Calu3 (cell line): ENCODE data around the gene JARID2. TPM values are rescaled to one million over a fixed set of nuclear protein-coding genes. Genes with fewer than 3 reads are reported as not detected.

Experiments
- BruUV-seq: library from RNA; stranded (reverse); fragments of 400-500 nt; replicated peaks from 2 replicates; lab custom pipeline; 2021; lab: Mats Ljungman, UMichigan
- CTCF ChIA-PET: fragments of 300-600 bp; sonication (Branson Sonifier 250); formaldehyde crosslinking; loops from one replicate; lab custom pipeline; 2022; ENCODE audit warnings: antibody characterized with exemption; lab: Charles Lee
- DNase-seq: peaks from one replicate; pipeline ENCODE4 v3.0.0; 2022
- H3K27ac Mint-ChIP-seq: one replicate; pipeline ENCODE4 v1.8.0; 2022; ENCODE audit warnings: mixed read lengths; ENCODE audit not compliant: unreplicated experiment
- H3K27me3 Mint-ChIP-seq: one replicate; pipeline ENCODE4 v1.8.0; 2022; ENCODE audit warnings: mixed read lengths; ENCODE audit not compliant: unreplicated experiment
- H3K36me3 Mint-ChIP-seq: one replicate; pipeline ENCODE4 v1.8.0; 2022; ENCODE audit warnings: mild to moderate bottlenecking, moderate library complexity, mixed read lengths; ENCODE audit not compliant: insufficient read depth, unreplicated experiment
- H3K4me1 Mint-ChIP-seq: one replicate; pipeline ENCODE4 v1.8.0; 2022; ENCODE audit warnings: mild to moderate bottlenecking, low read depth, mixed read lengths; ENCODE audit not compliant: unreplicated experiment
- H3K4me3 Mint-ChIP-seq: one replicate; pipeline ENCODE4 v1.8.0; 2022; ENCODE audit warnings: mild to moderate bottlenecking, low read depth, moderate library complexity, mixed read lengths; ENCODE audit not compliant: unreplicated experiment
- H3K9me3 Mint-ChIP-seq: one replicate; pipeline ENCODE4 v1.8.0; 2022; ENCODE audit warnings: low read depth, mixed read lengths; ENCODE audit not compliant: unreplicated experiment
- intact Hi-C: fragments of 100-400 bp; cut with micrococcal nuclease; formaldehyde crosslinking; loops from one replicate; pipeline ENCODE4 v1.10.0; 2022; ENCODE audit not compliant: unreplicated experiment
- total RNA-seq: library from RNA; stranded (reverse); gene quantifications from 2 replicates; pipeline ENCODE4 v1.2.3, GENCODE V29; 2022
- TF ChIP-seq, protein P1 (sequence below): fragments of 200-600 bp; IDR thresholded peaks from one replicate; pipeline ENCODE4 v1.8.0; 2022; ENCODE audit warnings: antibody characterized with exemption; ENCODE audit not compliant: unreplicated experiment

Gene JARID2
- total RNA-seq, 1 experiment from 2014 or later, result 9.4 TPM

DNA sequence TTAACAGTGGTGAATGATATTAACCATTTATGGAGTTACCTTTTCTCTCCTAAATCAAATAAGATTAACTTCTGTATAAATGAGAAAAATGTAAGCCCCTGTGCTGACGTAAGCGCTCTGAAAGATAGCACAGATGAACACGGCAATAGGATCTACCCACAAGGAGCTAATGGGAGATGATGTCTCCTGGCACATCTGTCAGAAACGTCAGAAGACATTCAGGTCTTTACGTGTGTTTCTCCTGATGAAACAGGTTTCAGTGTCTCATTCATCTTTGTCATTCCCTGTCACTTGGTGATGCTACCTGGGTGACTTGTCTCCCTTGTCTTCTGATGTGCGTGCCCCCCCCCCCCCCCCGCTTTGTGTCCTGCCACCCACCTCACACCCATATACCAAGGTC is 227.3 kb downstream of the JARID2 start:
- no peak for DNase-seq
- Mint-ChIP-seq H3K4me3 (no peak overlapping the region), H3K9me3 (no peaks in the 10 kb centered on the region), H3K27me3 (no peaks in the 10 kb centered on the region), H3K27ac (no peak overlapping the region), H3K4me1 (no peaks in the 10 kb centered on the region), H3K36me3 (peaks cover 6% of the 10 kb centered on the region)
- no TSS peak for BruUV-seq
- TF ChIP-seq, protein P1, sequence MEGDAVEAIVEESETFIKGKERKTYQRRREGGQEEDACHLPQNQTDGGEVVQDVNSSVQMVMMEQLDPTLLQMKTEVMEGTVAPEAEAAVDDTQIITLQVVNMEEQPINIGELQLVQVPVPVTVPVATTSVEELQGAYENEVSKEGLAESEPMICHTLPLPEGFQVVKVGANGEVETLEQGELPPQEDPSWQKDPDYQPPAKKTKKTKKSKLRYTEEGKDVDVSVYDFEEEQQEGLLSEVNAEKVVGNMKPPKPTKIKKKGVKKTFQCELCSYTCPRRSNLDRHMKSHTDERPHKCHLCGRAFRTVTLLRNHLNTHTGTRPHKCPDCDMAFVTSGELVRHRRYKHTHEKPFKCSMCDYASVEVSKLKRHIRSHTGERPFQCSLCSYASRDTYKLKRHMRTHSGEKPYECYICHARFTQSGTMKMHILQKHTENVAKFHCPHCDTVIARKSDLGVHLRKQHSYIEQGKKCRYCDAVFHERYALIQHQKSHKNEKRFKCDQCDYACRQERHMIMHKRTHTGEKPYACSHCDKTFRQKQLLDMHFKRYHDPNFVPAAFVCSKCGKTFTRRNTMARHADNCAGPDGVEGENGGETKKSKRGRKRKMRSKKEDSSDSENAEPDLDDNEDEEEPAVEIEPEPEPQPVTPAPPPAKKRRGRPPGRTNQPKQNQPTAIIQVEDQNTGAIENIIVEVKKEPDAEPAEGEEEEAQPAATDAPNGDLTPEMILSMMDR, result no peak
- intact Hi-C loops, result no loop called here
- CTCF ChIA-PET, result no interaction called here

DNA sequence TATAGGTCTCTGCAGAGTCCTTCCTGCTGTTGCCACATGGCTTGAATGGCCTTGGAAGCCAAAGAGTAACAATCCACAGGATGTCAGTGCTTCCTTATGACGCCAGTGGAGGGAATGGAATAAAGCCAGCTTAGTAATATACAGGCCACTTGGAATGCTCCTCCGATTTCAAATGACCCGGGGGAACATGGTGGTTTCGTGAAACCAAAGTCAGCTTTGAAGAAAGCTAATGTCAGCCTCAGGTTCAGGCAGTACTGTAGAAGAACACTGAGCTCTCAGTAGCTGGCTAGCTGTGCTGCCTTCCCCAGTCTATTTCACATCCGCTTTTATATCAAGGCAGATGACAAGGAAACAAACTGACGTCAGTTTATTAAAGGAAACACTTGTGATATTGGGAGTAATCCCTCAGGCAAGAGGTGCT is 227.9 kb downstream of the JARID2 start:
- Mint-ChIP-seq H3K27me3 (no peaks in the 10 kb centered on the region), H3K4me1 (no peaks in the 10 kb centered on the region), H3K27ac (no peak overlapping the region), H3K4me3 (no peak overlapping the region), H3K9me3 (no peaks in the 10 kb centered on the region), H3K36me3 (peaks cover 1% of the 10 kb centered on the region)
- no TSS peak for BruUV-seq
- intact Hi-C loops, result no loop called here
- CTCF ChIA-PET, result interaction anchor here (0.6 kb wide), 1 partner anchor 13 kb away, joined by 3 read pairs; no protein-coding TSS in a partner anchor
- TF ChIP-seq, protein P1, result no peak
- no peak for DNase-seq

DNA sequence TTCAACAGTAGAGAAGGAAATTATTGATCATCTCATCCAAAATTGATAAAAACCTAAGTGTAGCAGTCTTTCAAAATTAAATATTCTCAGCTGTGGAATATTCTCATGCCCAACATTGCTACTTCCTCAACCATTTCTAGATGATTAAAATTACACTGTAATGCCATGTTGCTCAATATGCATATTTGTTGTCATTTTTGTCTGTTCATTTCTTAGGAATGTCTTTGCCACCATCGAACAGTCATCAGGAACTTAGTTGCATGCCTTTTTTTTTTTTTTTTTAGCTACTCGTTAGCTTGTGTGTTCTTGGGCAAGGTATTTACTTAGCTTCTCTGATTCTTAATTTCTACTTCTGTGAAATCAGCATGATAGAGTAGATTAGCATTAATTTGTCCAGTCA is 228.3 kb downstream of the JARID2 start:
- H3K36me3 Mint-ChIP-seq, result no peaks in the 10 kb centered on the region
- H3K4me1 Mint-ChIP-seq, result no peaks in the 10 kb centered on the region
- DNase-seq, result no peak
- H3K9me3 Mint-ChIP-seq, result no peaks in the 10 kb centered on the region
- intact Hi-C loops, result no loop called here
- H3K27me3 Mint-ChIP-seq, result no peaks in the 10 kb centered on the region
- no peak overlapping the region for H3K27ac Mint-ChIP-seq
- TF ChIP-seq, protein P1, result no peak
- no TSS peak for BruUV-seq
- CTCF ChIA-PET, result interaction anchor here (0.6 kb wide), 2 partner anchors 12 to 1180 kb away, joined by 3 to 4 read pairs; no protein-coding TSS in a partner anchor
- H3K4me3 Mint-ChIP-seq, result no peak overlapping the region

DNA sequence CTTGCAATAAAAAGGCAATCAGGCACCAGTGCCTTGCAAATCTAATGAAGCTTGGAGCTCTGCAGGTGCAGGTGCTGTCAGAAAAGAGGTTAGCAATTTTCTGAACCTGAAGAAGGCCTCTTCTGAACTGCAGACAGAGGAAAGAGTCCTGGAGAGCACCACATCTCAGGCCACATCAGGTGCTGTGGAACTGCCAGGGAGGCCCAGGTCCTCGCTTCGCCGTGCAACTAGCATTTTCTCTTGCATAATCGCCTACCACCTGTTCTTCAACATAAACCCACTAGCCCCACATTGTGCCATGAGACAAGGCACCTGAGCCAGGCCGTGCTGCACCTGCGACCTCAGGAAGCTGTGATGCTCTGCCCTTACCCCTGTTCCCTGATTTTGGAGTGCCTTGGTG is 229.4 kb downstream of the JARID2 start:
- TF ChIP-seq, protein P1, result no peak
- Mint-ChIP-seq H3K27me3 (no peaks in the 10 kb centered on the region), H3K4me3 (no peak overlapping the region), H3K36me3 (no peaks in the 10 kb centered on the region), H3K9me3 (no peaks in the 10 kb centered on the region), H3K27ac (no peak overlapping the region), H3K4me1 (no peaks in the 10 kb centered on the region)
- no peak for DNase-seq
- CTCF ChIA-PET, result no interaction called here
- intact Hi-C loops, result no loop called here
- BruUV-seq, result no TSS peak
